Effector CD8-positive, alpha-beta T cell (primary cell): Measurements from ENCODE around the gene ERC1.
"Not testable (repeated sequence)": the region's sequence is repeated elsewhere in the genome, so short reads cannot be mapped to it uniquely, and the experiment has no call there.

ENCODE experiments used
- DNase-seq: peaks from one replicate; lab custom pipeline; 2025; lab: John Stamatoyannopoulos, UW

The ERC1 gene

DNA sequence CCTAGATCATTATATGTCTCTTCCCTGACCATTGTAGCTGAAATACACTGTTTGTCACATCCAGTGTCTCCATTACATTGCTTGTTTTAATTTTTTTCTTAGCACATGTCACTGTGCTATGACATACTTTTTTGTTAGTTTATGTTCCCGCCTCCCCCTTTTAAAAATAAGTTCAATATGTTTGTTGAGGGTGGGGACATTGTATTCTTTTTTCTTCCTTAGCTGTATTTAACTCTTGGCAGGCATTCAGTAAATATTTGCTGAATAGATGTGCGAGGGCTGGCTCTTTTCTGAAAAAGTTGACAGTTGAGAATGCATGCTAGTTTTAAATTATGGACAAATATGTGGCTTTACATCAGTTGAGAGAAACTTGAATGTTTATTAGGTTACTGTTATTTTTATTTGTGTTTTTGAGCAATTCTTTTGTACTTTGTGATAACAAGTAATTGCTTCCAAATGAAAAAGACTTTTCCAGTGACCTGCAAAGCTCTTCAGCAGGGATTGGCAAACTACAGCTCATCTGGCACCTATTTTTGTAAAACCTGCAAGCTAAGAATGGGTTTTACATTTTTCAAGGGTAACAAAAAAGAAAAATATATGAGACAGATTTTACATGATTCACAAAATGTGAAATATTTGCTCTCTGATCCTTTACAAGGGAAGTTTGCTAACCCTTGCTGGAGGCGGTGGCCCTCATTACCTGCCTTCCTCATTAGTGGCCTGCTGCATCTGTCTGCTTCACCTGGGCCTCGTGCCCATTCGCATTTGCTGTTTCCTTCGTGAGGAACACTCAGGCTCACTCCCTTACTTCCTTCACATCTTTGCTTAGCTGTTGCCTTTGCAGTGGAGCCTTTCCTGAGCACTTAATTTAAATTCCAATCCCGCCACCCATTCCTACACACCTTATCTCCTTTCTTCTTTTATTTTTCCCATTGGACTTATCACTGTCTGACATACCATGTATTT, 229.4 kb downstream of the ERC1 start:
- DNase-seq: no peak

DNA sequence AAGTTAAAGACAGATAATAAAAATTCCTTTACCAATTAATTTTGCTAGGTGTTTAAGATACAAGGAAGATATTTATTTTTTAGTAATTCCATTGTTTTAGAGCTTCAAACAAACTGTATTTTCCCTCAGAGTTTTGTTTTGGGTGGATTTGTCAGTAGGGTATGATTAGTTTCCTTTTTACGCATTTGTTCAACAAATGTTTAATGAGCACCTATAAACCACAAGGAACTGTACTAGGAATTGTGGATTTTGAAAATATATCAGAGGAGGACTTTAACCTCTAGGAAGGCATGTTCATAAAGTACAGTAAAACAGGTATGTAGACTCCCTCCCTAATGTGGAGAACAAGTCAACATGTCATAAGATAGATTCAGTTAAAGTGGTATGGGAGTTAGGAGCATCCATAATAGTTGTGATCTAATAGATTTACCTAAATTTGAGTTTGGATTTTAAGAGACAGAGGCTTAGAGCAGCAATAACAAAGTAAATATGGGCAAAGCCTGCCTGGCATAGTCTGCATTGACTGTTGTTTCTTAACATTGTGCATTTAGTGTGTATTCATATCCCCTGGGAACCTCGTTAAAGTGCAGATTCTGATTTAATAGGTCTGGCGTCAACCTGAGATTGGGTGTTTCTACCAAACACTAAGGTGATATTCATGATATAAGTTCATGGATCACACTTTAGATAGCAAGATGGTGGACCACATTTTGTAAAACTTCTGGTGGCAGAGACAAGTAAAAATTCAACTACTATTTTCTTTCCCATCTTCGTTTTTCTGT, 232.0 kb downstream of the ERC1 start:
- no peak for DNase-seq

DNA sequence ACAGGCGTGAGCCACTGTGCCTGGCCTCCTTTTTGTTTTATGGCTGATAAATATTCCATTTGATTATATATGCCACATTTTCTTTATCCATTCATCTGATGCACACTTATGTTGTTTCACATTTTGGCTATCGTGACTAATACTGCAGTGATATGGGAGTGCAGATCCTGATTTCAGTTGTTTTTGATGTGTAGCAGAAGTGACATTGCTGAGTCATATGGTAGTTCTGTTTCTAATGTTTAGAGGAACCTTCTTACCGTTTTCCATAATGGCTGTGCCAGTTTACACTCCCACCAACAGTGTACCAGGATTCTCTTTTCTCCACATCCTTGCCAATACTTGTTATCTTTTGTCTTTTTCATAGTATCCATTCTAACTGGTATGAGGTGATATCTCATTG, 235.9 kb downstream of the ERC1 start:
- no peak for DNase-seq

DNA sequence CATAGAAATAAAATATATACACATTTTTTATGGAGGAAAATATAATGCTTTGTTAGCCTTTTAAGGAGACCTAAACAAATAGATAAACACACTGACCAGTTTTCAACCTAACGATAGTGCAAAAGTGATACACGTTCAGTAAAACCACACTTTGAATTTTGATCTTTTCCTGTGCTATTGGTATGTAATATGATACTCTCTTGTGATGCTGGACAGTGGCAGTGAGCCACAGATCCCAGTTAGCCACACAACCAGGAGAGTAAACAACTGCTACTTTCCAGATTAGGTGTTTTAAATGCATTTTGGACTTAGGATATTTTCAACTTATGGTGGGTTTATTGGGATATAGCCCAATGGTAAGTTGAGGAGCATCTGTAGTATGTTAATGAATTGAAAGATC, 243.1 kb downstream of the ERC1 start:
- no peak for DNase-seq

DNA sequence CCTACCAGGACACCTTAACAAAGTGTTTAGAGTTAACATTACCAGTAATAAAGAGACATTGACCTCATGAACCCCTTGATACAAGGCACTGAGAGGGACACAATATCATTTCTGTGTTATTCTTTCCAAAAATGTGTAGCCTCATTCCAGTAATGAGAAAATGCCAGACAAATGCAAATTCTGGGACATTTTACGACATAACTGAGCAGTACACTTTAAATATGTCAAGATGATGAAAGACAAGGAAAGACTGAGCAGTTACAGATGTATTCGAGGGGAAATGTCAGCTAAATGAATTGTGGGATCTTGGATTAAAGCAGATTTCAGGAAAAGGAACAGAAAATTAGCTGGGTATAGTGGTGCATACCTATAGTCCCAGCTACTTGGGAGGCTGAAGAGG, 255.6 kb downstream of the ERC1 start:
- no peak for DNase-seq

DNA sequence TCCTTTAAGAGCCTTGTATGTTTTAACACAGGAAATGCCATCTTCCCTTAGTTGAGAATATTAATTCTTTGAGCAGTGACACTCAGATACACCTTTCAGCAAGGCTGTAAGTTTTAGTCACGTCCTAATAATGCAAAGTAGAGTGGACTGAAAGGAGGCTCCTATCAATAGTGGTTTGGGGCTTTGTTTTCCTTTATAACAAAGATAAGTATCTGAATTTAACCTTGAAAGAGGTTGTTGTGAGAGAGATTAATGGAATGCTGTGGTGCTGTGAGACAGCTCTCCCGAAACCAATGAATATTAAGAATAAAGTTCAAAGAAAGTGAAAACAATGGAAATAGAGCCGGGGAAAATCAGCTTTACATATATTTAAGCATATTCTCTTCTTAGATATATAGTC, 259.6 kb downstream of the ERC1 start:
- DNase-seq: no peak

DNA sequence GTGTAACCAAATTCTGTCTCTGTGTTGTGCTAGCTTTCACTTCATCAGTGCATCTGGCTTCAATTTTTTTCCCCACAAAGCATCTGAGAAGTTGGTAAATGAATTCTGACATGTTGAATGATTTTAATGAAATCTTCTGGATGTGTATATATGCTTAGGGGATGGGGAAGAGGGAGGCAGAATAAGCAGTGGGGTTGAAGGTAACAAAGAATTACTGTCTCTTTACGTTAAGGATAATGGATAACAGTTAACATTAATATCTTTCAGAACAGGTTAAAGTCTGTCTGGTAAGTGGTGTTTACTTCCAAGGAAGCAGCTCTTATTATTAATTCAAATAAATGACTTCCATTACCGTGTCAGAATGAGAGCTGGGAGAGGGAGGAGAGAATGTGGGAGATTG, 261.7 kb downstream of the ERC1 start:
- no peak for DNase-seq

DNA sequence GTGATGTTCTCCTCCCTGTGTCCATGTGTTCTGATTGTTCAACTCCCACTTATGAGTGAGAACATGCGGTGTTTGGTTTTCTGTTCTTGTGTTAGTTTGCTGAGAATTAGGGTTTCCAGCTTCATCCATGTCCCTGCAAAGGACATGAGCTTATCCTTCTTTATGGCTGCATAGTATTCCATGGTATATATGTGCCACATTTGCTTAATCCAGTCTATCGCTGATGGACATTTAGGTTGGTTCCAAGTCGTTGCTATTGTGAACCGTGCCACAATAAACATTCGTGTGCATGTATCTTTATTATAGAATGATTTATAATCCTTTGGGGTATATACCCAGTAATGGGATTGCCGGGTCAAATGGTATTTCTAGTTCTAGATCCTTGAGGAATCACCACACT, 264.1 kb downstream of the ERC1 start:
- not testable (repeated sequence) for DNase-seq

DNA sequence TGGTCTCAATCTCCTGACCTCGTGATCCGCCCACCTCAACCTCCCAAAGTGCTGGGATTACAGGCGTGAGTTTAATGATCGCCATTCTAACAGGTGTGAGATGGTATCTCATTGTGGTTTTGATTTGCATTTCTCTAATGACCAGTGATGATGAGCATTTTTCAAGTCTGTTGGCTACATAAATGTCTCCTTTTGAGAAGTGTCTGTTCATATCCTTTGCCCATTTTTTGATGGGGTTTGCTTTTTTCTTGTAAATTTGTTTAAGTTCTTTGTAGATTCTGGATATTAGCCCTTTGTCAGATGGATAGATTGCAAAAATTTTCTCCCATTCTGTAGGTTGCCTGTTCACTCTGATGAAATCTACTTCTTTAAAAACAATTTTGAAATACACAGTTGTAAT, 264.8 kb downstream of the ERC1 start:
- DNase-seq: not testable (repeated sequence)

DNA sequence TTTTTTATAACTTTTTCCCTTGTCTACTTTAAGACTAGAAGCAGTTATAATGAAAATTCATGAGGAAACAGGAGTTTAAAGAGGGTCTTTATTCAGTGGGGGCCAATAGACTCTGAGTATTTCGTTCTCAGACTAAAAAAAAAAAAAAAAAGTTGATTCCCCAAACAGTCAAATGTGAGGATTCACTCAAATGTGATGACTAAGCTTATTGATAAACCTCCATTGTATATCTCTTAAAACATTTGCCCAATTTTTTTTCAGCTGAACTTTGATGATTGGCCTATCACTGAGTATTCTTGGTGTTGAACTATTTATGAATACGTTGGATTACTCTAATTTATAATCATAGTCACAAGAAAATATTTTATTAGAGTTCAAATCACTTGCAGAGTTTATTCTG, 265.3 kb downstream of the ERC1 start:
- no peak for DNase-seq

DNA sequence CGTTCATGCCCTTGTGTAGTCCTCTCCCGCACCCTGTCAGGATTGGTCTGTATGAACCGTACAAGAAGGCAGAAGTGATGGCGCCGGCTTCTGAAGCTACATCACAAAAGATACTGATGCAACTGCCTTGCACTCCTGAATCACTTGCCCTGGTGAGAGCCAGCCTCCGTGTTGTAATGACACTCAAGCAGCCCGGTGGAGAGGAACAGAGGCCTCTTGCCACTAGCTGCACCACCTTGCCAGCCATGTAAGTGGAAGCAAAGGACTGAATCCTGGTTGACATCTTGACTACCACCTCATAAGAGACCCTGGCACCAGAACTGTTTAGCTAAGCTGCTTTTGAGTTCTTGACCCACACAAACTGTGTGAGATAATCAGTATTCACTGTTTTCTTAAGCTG, 266.0 kb downstream of the ERC1 start:
- no peak for DNase-seq

DNA sequence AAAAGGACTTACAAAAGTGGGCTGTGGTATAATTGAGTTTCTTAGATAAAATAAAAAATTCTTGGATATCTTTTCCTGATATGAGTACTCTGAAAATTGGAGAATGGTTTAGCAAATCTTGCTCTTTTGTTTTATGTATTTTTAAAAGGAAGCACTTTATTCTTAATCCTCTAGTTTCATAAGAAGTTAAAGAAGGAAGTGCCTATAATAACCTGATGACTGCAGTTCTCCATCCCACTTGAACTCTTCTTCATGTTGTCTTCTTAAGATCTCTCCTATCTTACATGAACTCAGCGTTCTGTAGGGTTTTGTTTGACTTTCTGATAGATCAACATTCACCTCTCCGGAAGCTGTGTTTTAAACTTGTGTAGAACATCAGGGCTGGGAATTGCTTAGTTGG, 271.0 kb downstream of the ERC1 start:
- no peak for DNase-seq

DNA sequence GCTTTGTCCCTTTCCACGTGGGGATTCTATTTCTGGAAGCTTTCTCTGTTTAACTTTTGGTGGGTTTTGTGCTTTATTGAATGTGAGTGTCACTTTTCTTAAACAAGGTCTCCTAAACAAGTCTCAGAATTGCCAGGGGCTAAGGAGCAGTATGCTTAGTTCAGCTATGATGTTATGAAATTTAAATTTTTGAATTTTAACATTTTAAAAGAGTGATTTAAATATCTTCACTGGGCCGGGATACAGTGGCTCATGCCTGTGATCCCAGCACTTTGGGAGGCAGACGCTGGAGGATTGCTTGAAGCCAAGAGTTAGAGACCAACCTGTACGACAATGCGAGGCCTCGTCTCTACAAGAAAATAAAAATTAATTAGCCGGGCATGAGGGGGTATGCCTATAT, 276.2 kb downstream of the ERC1 start:
- DNase-seq: no peak

DNA sequence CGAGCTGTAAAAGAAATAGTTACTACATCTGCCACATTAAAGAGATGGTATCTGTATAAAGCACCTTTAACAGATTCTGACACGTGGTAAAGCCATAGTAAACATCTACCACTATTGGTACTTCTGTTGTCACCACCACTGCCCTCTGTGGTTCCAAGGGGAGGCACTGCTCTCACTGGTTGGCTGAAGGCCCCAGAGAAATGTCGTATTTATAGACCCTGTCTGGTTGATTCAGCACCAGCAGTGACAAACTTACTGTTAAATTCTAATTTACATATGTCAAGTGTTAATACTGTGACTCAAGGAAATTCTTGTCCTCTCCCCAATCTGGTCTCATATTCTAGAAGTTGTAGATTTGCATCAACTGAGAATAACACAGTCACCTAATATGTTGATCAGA, 281.1 kb downstream of the ERC1 start:
- DNase-seq: no peak

DNA sequence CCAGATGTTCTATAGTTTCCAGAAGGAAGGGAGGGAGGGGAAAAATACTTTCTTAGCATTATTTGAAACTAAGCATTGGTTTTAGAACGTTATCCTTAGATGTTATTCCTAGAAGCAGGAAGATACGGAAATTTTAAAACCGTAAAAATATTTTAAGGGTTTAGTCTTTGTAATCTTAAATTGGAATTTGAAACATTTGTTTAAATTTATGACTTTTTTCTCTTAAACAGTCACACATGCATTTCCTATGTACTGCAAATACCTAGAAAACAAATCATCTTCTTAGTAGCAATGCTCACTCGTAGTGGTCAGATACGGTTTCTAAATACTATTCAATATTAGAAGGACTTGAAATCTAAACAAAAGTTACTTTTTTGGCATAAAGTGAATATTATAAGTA, 282.0 kb downstream of the ERC1 start:
- DNase-seq: no peak

DNA sequence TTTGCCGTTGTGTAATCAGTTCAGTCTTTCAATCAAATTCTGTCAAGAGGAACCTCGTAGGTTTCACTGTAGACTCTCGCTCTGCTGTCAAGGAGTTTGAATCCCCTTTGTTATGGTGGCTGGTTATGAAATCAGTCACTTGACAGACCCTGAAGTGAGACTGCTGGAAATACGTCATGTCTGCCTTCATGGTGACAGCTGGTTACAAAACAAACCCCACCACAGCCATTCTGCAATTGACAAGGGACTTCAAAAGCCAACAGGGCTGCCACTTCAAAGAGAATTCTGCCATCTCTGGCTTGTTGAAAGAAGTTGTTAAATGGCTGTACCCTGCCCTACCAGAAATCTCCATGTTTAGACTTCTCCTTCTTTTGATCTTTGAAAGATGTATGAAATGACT, 286.9 kb downstream of the ERC1 start:
- peak; percentile 47 for DNase-seq

DNA sequence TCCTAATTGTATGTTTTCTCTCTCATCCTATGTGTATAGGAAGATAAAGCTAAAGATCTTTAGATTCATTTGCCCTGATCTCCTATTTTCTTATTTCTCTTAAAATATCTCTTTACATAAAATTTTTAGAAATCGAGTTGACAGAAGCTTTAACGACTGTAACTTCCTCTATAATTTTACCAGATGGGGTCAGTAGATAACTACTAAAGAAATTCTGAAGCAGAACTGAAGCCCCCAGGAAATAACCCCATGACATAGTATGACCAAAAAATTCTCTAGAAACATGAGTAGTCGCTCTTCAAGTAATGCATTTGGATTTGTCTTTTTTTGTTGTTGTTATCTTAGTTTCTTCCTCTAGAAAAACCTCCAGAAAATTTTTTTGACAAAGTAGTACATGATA, 288.0 kb downstream of the ERC1 start:
- DNase-seq: no peak

DNA sequence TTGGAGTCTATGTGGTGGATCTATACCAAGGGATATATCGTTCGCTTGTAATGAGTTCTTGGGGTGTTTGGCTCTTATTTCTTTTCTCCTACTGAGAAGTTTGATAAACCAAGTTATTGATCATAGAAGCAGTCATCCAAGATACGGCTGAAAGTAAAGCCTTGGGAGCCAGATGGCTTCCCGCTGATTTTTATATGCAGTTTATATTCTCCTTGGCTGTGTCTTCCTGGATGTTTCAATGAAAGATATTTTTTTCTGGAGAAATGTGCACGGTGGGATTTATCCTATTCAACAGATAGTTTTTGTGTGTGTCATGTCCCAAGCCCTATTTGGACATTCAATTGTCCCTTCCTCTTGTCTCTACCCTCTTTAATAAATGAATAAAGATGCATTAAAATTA, 289.0 kb downstream of the ERC1 start:
- DNase-seq: no peak

DNA sequence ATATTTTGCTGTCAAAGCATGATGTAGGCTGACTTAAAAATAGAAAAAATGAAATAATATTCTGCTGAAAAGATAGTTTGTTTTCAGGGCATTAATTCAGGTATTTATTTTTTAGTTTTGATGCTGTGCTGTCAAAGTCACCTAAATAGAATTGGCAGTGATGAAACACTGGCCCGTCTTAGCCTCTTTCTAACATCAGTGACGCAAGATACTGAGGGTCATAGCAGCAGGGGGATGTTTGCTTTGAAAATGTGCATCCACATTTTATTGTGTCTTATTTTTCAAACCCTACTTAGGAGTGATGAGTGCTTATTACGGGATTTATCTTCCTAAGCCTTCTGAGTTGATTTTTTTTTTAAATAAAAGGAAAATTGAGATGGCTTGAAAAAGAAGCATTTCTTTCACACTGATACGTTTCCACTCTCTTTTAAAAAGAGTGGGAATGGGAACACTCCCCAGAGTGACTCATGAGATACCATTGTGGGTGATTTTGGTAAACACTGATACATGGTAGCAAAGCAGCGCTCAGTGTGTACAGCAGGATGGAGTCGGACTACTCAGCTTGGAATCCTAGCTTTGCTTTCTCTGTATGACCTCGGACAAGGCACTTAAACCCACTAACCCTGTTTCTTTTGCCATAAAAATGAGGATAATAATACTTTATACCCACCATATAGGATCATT, 290.8 kb downstream of the ERC1 start:
- DNase-seq: no peak

DNA sequence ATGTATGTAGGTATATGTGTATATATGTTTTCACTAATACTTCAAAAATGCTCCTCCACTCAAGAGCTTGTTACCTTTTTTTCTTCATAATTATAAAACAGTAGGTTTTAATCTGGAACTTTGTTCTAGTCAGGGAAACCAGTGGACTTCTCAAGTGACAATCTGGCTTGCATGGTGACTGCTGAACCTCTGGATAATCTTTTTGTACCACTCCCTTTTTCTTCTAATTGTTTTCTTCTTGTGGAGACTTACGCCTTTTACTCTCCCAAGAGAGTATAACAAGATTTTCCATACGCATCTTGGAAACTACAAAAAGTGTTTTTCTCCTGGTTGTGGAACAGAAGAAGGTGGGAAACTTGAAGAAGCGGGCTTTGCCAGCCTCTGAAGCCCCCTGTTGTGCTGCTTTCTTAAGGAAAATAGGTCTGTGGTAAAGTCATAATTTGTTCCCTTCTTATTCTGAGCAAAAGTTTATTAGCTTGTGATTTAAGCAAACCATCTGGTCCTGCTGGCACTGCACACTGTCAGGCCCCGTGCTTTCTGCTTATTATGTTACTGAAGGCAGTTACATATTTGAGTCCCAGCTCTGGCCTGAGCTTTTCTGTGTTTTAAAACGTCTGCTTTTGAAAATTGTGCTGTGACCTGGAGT, 291.8 kb downstream of the ERC1 start:
- DNase-seq: no peak

DNA sequence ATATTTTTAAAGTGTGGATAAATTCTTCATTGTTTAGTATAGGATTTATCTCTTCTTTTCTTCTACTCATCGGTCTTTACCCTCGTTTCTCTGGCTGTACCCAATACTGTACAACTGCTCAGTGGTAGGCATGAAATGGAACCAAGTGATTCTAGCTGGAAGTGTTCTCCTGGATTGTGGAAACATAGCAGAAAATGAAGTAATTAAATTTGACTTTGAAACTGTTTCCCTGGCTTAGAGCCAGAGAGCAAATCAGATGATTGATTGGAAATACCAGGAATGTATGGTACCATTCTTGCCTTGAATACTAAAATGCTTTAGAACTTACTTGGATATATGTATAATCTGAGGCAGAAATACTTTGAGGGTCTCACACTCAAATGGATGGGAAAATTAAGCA, 292.3 kb downstream of the ERC1 start:
- no peak for DNase-seq

DNA sequence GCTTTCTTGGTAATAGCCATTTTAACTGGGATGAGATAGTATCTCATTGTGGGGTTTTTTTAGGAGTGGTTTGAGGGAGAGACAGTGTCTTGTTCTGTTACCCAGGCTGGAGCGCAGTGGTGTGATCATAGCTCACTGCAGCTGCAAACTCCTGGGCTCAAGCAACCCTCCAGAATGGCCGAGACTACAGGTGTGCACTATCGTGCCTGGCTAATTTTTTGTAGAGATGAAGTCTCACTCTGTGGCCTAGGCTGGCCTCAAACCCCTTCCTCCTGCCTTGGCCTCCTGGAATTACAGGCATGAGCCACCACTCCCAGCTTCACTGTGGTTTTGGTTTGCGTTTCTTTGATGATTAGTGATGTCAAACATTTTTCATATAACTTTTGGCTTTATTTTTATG, 293.6 kb downstream of the ERC1 start:
- no peak for DNase-seq
